ENCODE measurements around the gene EXOSC9.

Gene EXOSC9

DNA sequence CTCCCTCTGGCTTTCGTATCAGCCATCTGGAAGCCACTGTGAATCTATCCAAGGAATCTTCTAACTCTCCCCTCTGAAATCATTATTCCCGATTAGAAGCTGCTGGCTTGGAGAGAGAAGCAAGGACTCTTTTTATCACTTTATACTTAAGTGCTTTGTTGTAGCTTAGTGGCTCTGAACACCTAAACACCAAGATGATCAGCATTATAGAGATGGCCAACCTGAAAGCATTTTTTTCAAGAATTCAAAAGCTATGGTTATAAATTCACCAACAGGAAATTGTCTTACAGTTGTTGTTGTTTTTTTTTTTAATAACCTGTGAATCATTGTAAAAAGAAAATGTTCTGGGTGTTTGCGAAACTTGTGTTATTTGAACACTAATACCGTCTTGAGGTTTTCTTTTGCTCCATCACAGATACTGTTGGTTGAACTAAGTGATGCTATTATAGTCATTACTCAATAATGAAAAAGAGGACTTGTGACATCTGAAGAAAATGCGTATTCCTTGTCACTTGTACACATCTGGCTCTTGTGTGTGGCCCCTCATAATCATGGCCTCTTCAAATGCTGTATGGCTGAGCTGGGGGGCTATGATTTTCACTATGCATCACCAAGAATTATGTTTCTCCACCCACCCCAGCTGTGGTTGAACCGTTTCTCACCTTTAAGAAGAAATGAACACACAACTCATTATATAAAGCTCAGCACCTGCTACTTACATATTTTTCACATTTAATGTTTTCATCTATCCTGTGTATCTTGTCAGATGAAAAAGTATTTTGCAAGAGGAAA, 24.3 kb upstream of the EXOSC9 start:
- Histone ChIP-seq H3K9me3 (replicated peaks in 1 of 2; ENCODE audit: control insufficient read depth in 2 of 2, insufficient read depth in 1 of 2, low read depth in 1 of 2, low read length in 2 of 2) (no peaks in the 10 kb centered on the region), H3K9ac (ENCODE audit: low read depth, low read length, poor library complexity) (no peak overlapping the region), H3K27ac (replicated peaks; ENCODE audit: low read length) (no peak overlapping the region), H4K91ac (ENCODE audit: low read depth, low read length, poor library complexity) (no peak overlapping the region), H2BK5ac (ENCODE audit: low read length) (no peak overlapping the region), H3K18ac (ENCODE audit: low read length) (no peak overlapping the region), H3K79me1 (ENCODE audit: low read depth, low read length) (no peaks in the 10 kb centered on the region), H3K36me3 (replicated peaks in 1 of 2; ENCODE audit: control insufficient read depth in 2 of 2, insufficient read depth in 2 of 2, low read length in 2 of 2) (no peaks in the 10 kb centered on the region), H3K4me2 (ENCODE audit: insufficient read depth, low read length, poor library complexity, severe bottlenecking) (no peak overlapping the region), H3K27me3 (ENCODE audit: control insufficient read depth in 3 of 3, insufficient read depth in 3 of 3, low read depth in 1 of 3, low read length in 3 of 3) (peaks cover 0 to 29% (median 0%) of the 10 kb centered on the region in 3 experiments), H2AK5ac (ENCODE audit: low read depth, low read length) (no peak overlapping the region), H2BK120ac (ENCODE audit: low read depth, low read length) (no peak overlapping the region), H3K4me1 (ENCODE audit: control insufficient read depth in 2 of 2, insufficient read depth in 1 of 2, low read depth in 1 of 2, low read length in 2 of 2) (peaks cover 0 to 7% of the 10 kb centered on the region in 2 donors), H3K4me3 (ENCODE audit: low read length in 2 of 2) (no peak overlapping the region), H2BK12ac (ENCODE audit: low read length) (no peak overlapping the region), H3K14ac (ENCODE audit: low read length) (no peak overlapping the region), H2AFZ (ENCODE audit: low read length) (no peak overlapping the region), H4K8ac (ENCODE audit: low read depth, low read length) (no peak overlapping the region), H3K23ac (ENCODE audit: low read depth, low read length, poor library complexity) (no peak overlapping the region), H2BK15ac (ENCODE audit: low read length) (no peak overlapping the region), H3K4ac (ENCODE audit: low read length) (no peak overlapping the region)
- no peak for DNase-seq (ENCODE audit: low spot score)
- no CpG with 5 or more reads among the region's 6 CpGs for WGBS, 2 donors (ENCODE audit: extremely low coverage in 2 of 2, insufficient read length in 2 of 2, insufficient replicate concordance in 1 of 2)

DNA sequence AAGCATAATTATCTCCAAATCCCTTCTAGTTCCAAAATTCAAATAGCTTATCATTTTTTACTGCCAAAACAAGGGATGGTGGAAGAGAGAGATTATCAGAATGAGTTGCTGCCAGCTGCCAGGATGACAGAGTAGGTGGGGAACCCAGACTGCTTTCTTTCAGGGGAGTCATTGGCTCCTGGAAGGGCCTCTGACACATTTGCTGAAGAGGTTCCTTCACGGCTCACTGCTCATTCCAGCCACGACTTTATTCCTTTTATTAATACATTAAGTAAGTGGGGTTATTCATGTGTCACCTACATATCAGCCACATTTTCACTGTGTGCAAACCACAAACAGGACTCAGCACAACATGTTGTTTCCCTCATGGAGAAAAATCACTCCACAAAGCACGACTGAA, 23.5 kb upstream of the EXOSC9 start:
- WGBS, 2 donors (ENCODE audit: extremely low coverage in 2 of 2, insufficient read length in 2 of 2, insufficient replicate concordance in 1 of 2): no CpG with 5 or more reads among the region's 3 CpGs
- Histone ChIP-seq H3K18ac (ENCODE audit: low read length) (no peak overlapping the region), H4K91ac (ENCODE audit: low read depth, low read length, poor library complexity) (no peak overlapping the region), H3K27ac (replicated peaks; ENCODE audit: low read length) (no peak overlapping the region), H3K4ac (ENCODE audit: low read length) (no peak overlapping the region), H2BK12ac (ENCODE audit: low read length) (no peak overlapping the region), H2AFZ (ENCODE audit: low read length) (peak overlapping the region; percentile 22), H2BK120ac (ENCODE audit: low read depth, low read length) (no peak overlapping the region), H3K9ac (ENCODE audit: low read depth, low read length, poor library complexity) (no peak overlapping the region), H3K79me1 (ENCODE audit: low read depth, low read length) (no peaks in the 10 kb centered on the region), H3K4me2 (ENCODE audit: insufficient read depth, low read length, poor library complexity, severe bottlenecking) (no peak overlapping the region), H2BK5ac (ENCODE audit: low read length) (no peak overlapping the region), H4K8ac (ENCODE audit: low read depth, low read length) (no peak overlapping the region), H3K14ac (ENCODE audit: low read length) (no peak overlapping the region), H3K9me3 (replicated peaks in 1 of 2; ENCODE audit: control insufficient read depth in 2 of 2, insufficient read depth in 1 of 2, low read depth in 1 of 2, low read length in 2 of 2) (no peaks in the 10 kb centered on the region), H2BK15ac (ENCODE audit: low read length) (no peak overlapping the region), H3K36me3 (replicated peaks in 1 of 2; ENCODE audit: control insufficient read depth in 2 of 2, insufficient read depth in 2 of 2, low read length in 2 of 2) (no peaks in the 10 kb centered on the region), H3K4me1 (ENCODE audit: control insufficient read depth in 2 of 2, insufficient read depth in 1 of 2, low read depth in 1 of 2, low read length in 2 of 2) (peaks cover 0 to 7% of the 10 kb centered on the region in 2 donors), H3K4me3 (ENCODE audit: low read length in 2 of 2) (no peak overlapping the region), H2AK5ac (ENCODE audit: low read depth, low read length) (no peak overlapping the region), H3K23ac (ENCODE audit: low read depth, low read length, poor library complexity) (no peak overlapping the region), H3K27me3 (ENCODE audit: control insufficient read depth in 3 of 3, insufficient read depth in 3 of 3, low read depth in 1 of 3, low read length in 3 of 3) (peaks cover 0 to 29% (median 0%) of the 10 kb centered on the region in 3 experiments)
- DNase-seq (ENCODE audit: low spot score): no peak

DNA sequence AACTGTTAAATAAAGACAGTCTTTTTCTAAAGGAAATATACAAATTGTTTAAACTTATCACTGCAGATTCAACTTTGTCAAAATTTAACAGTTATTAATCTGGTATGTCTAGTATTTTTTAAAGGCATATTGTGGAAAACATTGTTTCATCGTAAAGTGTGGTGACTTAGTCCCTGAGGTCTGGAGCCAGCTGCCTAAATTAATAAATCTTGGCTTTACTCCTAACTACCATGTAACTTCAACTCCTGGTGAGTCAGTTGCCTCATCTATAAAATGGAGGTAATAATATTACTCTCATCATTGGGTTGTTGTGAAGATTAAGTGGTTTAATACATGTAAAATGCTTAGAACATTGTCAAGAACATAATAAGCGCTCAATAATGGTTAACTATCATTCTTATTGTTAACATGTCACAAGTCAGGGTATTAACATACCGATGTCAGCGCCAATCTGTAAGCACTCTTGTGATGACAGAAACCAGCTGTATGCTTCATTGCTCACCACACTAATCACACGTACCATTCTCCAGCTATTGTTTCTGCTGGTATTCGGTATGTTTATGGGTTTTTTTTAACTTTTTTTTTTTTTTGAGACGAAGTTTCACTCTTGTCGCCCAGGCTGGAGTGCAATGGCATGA, 22.0 kb upstream of the EXOSC9 start:
- Histone ChIP-seq H3K79me1 (ENCODE audit: low read depth, low read length) (no peaks in the 10 kb centered on the region), H4K8ac (ENCODE audit: low read depth, low read length) (no peak overlapping the region), H2BK12ac (ENCODE audit: low read length) (no peak overlapping the region), H3K9me3 (replicated peaks in 1 of 2; ENCODE audit: control insufficient read depth in 2 of 2, insufficient read depth in 1 of 2, low read depth in 1 of 2, low read length in 2 of 2) (no peaks in the 10 kb centered on the region), H3K36me3 (replicated peaks in 1 of 2; ENCODE audit: control insufficient read depth in 2 of 2, insufficient read depth in 2 of 2, low read length in 2 of 2) (no peaks in the 10 kb centered on the region), H2BK15ac (ENCODE audit: low read length) (no peak overlapping the region), H3K14ac (ENCODE audit: low read length) (no peak overlapping the region), H3K9ac (ENCODE audit: low read depth, low read length, poor library complexity) (no peak overlapping the region), H4K91ac (ENCODE audit: low read depth, low read length, poor library complexity) (no peak overlapping the region), H3K4ac (ENCODE audit: low read length) (no peak overlapping the region), H2BK5ac (ENCODE audit: low read length) (no peak overlapping the region), H3K4me1 (ENCODE audit: control insufficient read depth in 2 of 2, insufficient read depth in 1 of 2, low read depth in 1 of 2, low read length in 2 of 2) (peaks cover 0 to 4% of the 10 kb centered on the region in 2 donors), H3K18ac (ENCODE audit: low read length) (no peak overlapping the region), H3K4me2 (ENCODE audit: insufficient read depth, low read length, poor library complexity, severe bottlenecking) (no peak overlapping the region), H3K23ac (ENCODE audit: low read depth, low read length, poor library complexity) (no peak overlapping the region), H2BK120ac (ENCODE audit: low read depth, low read length) (no peak overlapping the region), H3K4me3 (ENCODE audit: low read length in 2 of 2) (no peak overlapping the region), H2AK5ac (ENCODE audit: low read depth, low read length) (no peak overlapping the region), H3K27ac (replicated peaks; ENCODE audit: low read length) (no peak overlapping the region), H3K27me3 (ENCODE audit: control insufficient read depth in 3 of 3, insufficient read depth in 3 of 3, low read depth in 1 of 3, low read length in 3 of 3) (peaks cover 0 to 29% (median 0%) of the 10 kb centered on the region in 3 experiments), H2AFZ (ENCODE audit: low read length) (no peak overlapping the region)
- no CpG with 5 or more reads among the region's 8 CpGs for WGBS, 2 donors (ENCODE audit: extremely low coverage in 2 of 2, insufficient read length in 2 of 2, insufficient replicate concordance in 1 of 2)
- DNase-seq (ENCODE audit: low spot score): no peak

DNA sequence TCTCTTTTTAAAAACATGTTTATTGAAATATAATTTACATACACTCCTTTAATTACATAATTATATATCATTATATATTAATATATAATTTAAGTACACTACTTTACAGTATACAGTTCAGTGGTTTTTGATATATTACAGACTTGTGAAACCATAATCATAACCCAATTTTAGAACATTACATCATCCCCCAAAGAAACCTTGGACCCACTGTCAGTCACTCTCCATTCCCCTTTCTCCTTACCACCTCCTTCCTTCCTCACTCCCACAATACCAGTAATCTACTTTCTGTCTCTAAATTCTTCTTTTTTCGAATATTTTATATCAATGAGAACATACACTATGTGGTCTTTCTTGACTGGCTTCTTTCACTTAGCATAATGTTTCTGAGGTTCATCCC, 17.9 kb upstream of the EXOSC9 start:
- Histone ChIP-seq H4K91ac (ENCODE audit: low read depth, low read length, poor library complexity) (no peak overlapping the region), H3K4me3 (ENCODE audit: low read length in 2 of 2) (no peak overlapping the region), H2BK12ac (ENCODE audit: low read length) (no peak overlapping the region), H2BK120ac (ENCODE audit: low read depth, low read length) (no peak overlapping the region), H2AK5ac (ENCODE audit: low read depth, low read length) (no peak overlapping the region), H2BK15ac (ENCODE audit: low read length) (no peak overlapping the region), H3K4ac (ENCODE audit: low read length) (no peak overlapping the region), H3K4me2 (ENCODE audit: insufficient read depth, low read length, poor library complexity, severe bottlenecking) (no peak overlapping the region), H3K23ac (ENCODE audit: low read depth, low read length, poor library complexity) (no peak overlapping the region), H3K27ac (replicated peaks; ENCODE audit: low read length) (no peak overlapping the region), H3K36me3 (replicated peaks in 1 of 2; ENCODE audit: control insufficient read depth in 2 of 2, insufficient read depth in 2 of 2, low read length in 2 of 2) (no peaks in the 10 kb centered on the region), H3K9ac (ENCODE audit: low read depth, low read length, poor library complexity) (no peak overlapping the region), H3K18ac (ENCODE audit: low read length) (no peak overlapping the region), H2BK5ac (ENCODE audit: low read length) (no peak overlapping the region), H3K4me1 (ENCODE audit: control insufficient read depth in 2 of 2, insufficient read depth in 1 of 2, low read depth in 1 of 2, low read length in 2 of 2) (peaks cover 0 to 2% of the 10 kb centered on the region in 2 donors), H3K79me1 (ENCODE audit: low read depth, low read length) (no peaks in the 10 kb centered on the region), H3K14ac (ENCODE audit: low read length) (no peak overlapping the region), H3K9me3 (replicated peaks in 1 of 2; ENCODE audit: control insufficient read depth in 2 of 2, insufficient read depth in 1 of 2, low read depth in 1 of 2, low read length in 2 of 2) (no peaks in the 10 kb centered on the region), H3K27me3 (ENCODE audit: control insufficient read depth in 3 of 3, insufficient read depth in 3 of 3, low read depth in 1 of 3, low read length in 3 of 3) (peaks cover 0 to 3% (median 0%) of the 10 kb centered on the region in 3 experiments), H4K8ac (ENCODE audit: low read depth, low read length) (no peak overlapping the region), H2AFZ (ENCODE audit: low read length) (no peak overlapping the region)
- DNase-seq (ENCODE audit: low spot score): no peak
- WGBS, 2 donors (ENCODE audit: extremely low coverage in 2 of 2, insufficient read length in 2 of 2, insufficient replicate concordance in 1 of 2): no CpG with 5 or more reads among the region's 1 CpG
